ENCODE results near the gene DRC7.

Gene DRC7

DNA sequence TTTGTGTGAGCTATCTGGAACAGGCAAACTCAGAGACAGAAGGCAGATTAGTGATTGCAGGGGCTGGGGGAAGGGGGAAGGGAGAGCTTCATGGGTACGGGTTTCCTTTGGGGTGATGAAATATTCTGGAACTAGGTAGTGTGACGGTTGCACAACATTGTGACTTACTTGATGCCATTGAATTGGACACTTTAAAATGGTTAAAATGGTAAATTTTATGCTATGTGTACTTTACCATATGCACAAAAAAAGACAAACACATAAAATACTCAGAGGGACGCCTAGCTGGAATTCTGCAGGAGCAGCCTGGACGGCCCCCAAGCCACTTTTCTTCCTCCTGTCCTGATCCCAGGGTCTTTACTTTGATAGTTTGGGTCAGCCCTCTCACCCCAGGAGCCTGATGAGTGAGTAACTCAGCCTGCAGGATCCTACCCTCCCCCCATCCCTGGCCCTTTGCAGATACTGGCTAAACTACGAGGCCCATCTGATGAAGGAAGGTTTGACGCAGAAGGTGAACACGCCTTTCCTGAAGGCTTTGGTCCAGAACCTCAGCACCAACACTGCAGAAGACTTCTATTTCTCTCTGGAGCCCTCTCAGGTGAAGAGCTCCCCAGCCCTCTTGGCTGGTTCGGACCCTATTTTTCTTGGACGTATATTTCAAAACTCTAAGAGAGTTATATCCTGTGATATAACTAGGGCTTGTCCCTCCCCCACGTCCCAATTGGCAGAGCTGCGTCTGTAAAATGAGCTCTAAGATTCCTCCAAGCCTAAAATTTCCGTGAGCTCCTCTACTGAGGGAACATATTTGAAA is 18.7 kb upstream of the DRC7 start:
- no peak for DNase-seq (ENCODE audit: low read depth)

GRCh38 chr16:57676553-57677085 is 18.0 kb upstream of the DRC7 start:
- DNase-seq (ENCODE audit: low read depth), result no peak

- peak; percentile 9 for DNase-seq (ENCODE audit: low read depth)
Measured at GRCh38 chr16:57677622-57678369, 16.8 kb upstream of the DRC7 start.

DNA sequence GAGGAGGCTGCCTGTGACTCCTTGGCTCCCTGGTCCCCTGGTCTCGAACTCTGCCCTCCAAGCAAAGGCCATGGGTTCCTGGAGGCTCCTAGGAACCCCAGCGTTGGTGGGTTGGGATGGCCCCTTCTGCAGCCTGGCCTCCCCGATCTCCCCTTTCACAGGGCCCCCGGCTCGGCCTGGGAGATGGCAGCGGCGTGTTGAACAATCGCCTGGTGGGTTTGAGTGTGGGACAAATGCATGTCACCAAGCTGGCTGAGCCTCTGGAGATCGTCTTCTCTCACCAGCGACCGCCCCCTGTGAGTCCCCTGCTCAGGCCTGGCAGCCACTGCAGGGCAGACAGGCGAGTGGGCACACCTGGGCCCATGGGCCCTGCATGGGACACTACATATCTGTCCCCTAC is 15.6 kb upstream of the DRC7 start:
- no peak for DNase-seq (ENCODE audit: low read depth)

GRCh38 chr16:57679767-57680482 is 14.7 kb upstream of the DRC7 start:
- DNase-seq (ENCODE audit: low read depth), result no peak

DNA sequence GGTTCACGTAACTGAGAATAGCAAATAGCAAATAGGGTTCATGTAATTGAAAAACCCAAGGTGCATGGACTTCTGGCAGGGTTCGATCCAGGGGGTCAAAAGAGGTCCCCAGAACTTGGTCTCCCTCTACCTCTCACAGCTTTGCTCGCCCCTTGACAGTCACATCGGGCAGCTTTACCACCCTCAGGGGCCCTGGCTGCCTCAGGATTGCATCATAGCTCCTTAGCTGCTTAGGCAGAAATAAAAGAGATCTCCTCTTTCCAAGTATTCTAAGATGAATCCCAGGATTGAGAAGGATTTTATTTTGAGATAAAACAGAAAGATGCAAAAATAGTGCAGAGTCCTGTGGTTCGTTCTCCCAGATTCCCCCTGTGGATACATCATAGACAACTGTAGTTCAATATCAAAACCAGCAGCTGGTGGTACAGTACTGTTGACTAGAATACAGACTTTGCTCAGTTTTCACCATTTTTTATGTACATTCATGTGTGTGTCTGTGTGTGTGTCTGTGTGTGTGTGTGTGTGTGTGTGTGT is 13.7 kb upstream of the DRC7 start:
- DNase-seq (ENCODE audit: low read depth), result no peak

- DNase-seq (ENCODE audit: low read depth), result no peak
Measured at GRCh38 chr16:57681950-57682728, 12.5 kb upstream of the DRC7 start.

DNA sequence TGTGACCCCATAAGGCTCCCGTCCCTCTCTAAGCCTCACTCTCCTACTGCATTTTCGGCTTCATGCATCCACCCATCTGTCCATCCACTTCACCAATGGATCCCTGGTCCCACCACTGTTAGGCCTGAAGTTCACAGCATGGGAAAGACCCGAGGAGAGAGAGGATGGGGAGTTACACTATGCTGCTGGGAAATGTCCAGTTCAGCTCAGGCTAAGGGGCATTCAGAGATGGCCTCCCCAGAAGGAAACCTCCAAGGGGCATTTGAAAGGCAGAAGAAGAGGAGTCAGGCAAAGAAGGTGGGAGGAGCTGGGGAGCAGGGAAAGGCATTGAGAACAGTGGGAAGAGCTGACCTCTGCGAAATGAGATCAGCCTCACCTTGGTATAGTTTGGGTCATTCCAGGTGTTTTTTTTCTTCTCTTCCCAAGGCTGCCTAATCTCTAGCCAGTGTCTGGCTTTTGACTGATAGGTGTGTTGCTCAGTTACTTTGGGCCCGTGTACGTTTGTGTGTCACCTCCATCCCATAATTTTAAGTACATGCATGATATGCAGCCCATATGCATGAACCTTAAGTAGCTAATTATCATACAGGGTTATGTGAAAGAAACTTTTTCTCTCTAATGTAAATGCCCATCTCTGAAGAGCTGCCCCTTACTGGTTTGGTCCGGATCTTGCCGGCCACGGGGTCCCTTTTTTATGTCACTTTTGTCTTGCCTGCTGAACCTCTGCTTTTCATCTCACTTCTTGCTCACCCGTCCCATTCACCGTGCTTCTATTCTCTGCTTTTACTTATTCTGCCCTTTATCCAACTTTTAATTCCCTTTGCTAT is 11.6 kb upstream of the DRC7 start:
- DNase-seq (ENCODE audit: low read depth), result no peak

DNA sequence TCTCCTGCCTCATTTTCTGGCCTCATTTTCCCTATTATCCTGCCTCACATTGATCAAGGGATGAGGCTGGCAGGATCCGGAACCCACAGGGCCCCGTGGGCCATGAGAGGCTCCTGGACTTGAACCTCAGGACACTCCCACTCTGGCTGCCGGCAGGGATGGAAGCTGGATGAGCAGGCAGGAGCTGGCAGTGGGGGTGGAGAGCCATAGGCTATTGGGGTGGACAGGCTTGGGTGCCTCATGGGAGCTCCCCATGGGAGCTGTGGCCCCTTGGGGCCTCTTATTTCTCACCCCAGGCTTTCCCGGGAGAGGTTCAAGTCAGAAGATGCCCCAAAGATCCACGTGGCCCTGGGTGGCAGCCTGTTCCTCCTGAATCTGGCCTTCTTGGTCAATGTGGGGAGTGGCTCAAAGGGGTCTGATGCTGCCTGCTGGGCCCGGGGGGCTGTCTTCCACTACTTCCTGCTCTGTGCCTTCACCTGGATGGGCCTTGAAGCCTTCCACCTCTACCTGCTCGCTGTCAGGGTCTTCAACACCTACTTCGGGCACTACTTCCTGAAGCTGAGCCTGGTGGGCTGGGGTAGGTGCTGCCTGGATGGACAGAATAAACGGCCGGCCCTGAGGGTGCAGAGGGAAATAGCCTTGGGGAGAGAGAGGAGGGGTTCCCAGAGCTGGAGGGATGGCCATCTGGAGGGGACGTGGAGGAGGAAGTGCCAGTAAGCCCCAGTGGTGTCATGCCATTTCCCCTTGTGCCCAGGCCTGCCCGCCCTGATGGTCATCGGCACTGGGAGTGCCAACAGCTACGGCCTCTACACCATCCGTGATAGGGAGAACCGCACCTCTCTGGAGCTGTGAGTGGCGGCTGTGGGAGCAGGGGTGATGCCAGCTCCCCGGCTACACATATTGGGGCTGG is 10.7 kb upstream of the DRC7 start:
- no peak for DNase-seq (ENCODE audit: low read depth)

- DNase-seq (ENCODE audit: low read depth), result no peak
Measured at GRCh38 chr16:57684626-57685358, 9.8 kb upstream of the DRC7 start.

DNA sequence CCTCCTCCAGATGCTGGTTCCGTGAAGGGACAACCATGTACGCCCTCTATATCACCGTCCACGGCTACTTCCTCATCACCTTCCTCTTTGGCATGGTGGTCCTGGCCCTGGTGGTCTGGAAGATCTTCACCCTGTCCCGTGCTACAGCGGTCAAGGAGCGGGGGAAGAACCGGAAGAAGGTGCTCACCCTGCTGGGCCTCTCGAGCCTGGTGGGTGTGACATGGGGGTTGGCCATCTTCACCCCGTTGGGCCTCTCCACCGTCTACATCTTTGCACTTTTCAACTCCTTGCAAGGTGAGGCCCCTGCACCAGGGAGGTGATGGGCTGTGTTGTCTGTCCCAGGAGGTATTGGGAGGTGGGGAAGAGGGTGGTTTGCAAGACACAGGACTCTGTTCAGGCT is 9.0 kb upstream of the DRC7 start:
- DNase-seq (ENCODE audit: low read depth), result no peak

DNA sequence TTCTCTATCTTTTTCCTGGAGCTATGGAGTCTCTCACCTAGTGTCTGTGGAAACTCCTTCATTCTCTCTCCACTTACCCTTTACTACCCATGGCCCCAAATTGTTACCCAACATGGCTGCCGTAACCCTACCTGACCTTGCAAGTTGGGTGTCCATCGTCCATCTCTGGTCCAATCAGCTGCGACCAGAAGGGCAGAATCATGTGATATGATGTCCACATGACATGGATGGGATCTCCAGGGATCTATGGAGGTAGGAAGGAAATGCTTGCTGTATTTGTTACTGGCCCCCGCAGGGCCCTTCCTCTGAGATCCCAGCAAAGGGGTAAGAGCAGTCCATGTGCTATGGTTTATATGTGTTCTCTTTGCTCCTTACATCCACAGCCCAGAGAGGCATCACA is 8.0 kb upstream of the DRC7 start:
- no peak for DNase-seq (ENCODE audit: low read depth)

- no peak for DNase-seq (ENCODE audit: low read depth)
Measured at GRCh38 chr16:57687363-57687929, 7.2 kb upstream of the DRC7 start.

- no peak for DNase-seq (ENCODE audit: low read depth)
Measured at GRCh38 chr16:57688487-57688986, 6.1 kb upstream of the DRC7 start.

DNA sequence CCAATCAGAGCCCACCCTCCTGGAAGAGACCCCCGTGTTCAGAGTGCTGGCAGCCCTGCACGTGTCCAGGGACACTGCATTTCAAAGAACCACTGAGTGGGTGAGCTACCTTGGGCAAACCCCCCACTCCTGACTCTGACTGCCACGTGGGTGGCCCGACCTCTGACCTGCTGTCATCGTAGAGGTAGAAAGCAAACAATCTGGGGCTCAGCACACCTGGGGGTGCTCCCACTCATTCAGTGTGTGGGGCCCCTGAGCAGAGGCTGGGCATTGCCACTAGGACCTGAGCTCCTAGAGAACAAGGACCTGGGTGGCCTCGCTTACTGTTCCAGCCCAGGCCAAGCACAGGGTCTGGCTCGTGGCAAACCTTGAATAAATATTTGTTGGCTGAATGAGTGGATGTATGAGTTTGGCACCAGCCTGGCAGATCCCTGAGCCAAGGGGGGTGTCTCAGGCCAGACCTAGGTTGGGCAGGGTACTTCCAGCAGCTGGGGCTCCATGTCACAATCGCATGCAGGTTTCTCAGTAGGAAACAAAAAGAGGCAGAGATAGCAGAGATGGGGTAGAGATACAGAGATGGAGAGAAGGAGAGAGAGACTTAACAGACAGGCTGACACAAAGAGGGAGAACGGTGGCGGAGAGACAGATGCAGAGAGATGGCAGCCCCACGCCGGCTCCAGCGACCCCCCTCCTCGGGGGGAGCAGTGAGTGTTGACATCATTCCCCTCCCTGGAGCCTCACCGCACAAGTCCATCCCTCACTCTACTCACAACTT is 5.4 kb upstream of the DRC7 start:
- DNase-seq (ENCODE audit: low read depth), result no peak

GRCh38 chr16:57689762-57690558 is 4.6 kb upstream of the DRC7 start:
- DNase-seq (ENCODE audit: low read depth), result no peak

Measured in EH (cell line).